HCT116 (cell line): ENCODE data around the gene CPSF7. TPM values are rescaled to one million over a fixed set of nuclear protein-coding genes. Genes with fewer than 3 reads are reported as not detected.
"Not testable (repeated sequence)": the region's sequence is repeated elsewhere in the genome, so short reads cannot be mapped to it uniquely, and the experiment has no call there.

Experiments
- ATAC-seq: fragments of 200-7000 bp; cut with Tn5 transposase; 2 replicates; pipeline ENCODE4 v1.9.1; 2020; ENCODE audit warnings: mild to moderate bottlenecking, moderate library complexity
- BruUV-seq: library from RNA; stranded (reverse); fragments of 400-500 nt; replicated peaks from 2 replicates; lab custom pipeline; 2021; lab: Mats Ljungman, UMichigan
- CTCF ChIA-PET: fragments of 300-600 bp; sonication (Branson Sonifier 250); formaldehyde crosslinking; loops from one replicate; lab custom pipeline; 2021; ENCODE audit warnings: antibody characterized with exemption; lab: Charles Lee
- POLR2A ChIA-PET: fragments of 300-600, 350-600 bp; sonication (Branson Sonifier 250); formaldehyde crosslinking; loops from one replicate; lab custom pipeline; 2021; ENCODE audit warnings: antibody characterized with exemption; lab: Charles Lee
- RAD21 ChIA-PET, 2 experiments: fragments of 300-600 bp; sonication (Branson Sonifier 250); formaldehyde crosslinking; loops; one replicate each; lab custom pipeline; 2023; ENCODE audit warnings: low total read pairs in 2 of 2; ENCODE audit not compliant: uncharacterized antibody in 2 of 2, unreplicated experiment in 2 of 2, low non-redundant PET in 1 of 2; lab: Charles Lee
- DNase-seq: peaks from one replicate; pipeline ENCODE4 v3.0.0-alpha.2; 2010; ENCODE audit warnings: low read depth, low spot score
- H2AFZ ChIP-seq: fragments of 200-600 bp; shearing (Covaris generic), sonication (generic); 2 replicates; pipeline ENCODE4 v1.6.1; 2017; ENCODE audit warnings: low read depth, mixed run types, mixed read lengths, antibody characterized with exemption, low read length; ENCODE audit not compliant: poor library complexity, severe bottlenecking
- H3K27ac ChIP-seq: 2 replicates; pipeline ENCODE4 v1.5.1; 2012; ENCODE audit warnings: low read depth, low read length
- H3K27me3 ChIP-seq: fragments of 200-600 bp; sonication (generic); 2 replicates; pipeline ENCODE4 v1.6.1; 2016; ENCODE audit warnings: mixed run types, low read length, mixed read lengths; ENCODE audit not compliant: insufficient read depth
- H3K36me3 ChIP-seq, 2 experiments: fragments of 200-500 bp in 1 of 2; fragments of 200-600 bp in 1 of 2; sonication (Bioruptor generic) in 1 of 2; sonication (generic) in 1 of 2; 2 replicates each; pipeline versions ENCODE4 v1.5.1 to v1.6.1; 2014 to 2016; ENCODE audit warnings: low read length in 2 of 2, inconsistent platforms in 1 of 2, mixed read lengths in 1 of 2, mixed run types in 1 of 2; ENCODE audit not compliant: insufficient read depth in 2 of 2, control insufficient read depth in 1 of 2
- H3K4me1 ChIP-seq, 2 experiments: fragments of 200-600 bp in 1 of 2; sonication (generic) in 1 of 2; 2 replicates each; pipeline versions ENCODE4 v1.5.1 to v1.6.1; 2012 to 2017; ENCODE audit warnings: low read length in 2 of 2, inconsistent platforms in 1 of 2, mild to moderate bottlenecking in 1 of 2, mixed read lengths in 1 of 2, mixed run types in 1 of 2, moderate library complexity in 1 of 2; ENCODE audit not compliant: insufficient read depth in 2 of 2, control insufficient read depth in 1 of 2
- H3K4me2 ChIP-seq: fragments of 200-600 bp; sonication (generic); 2 replicates; pipeline ENCODE4 v1.6.1; 2017; ENCODE audit warnings: mixed run types, low read length, mixed read lengths
- H3K4me3 ChIP-seq, 2 experiments: fragments of 200-600 bp in 1 of 2; sonication (generic) in 1 of 2; replicated peaks in 1 of 2; 2 replicates each; pipeline ENCODE4 v1.5.1; 2011 to 2016; ENCODE audit warnings: low read length in 2 of 2, control low read depth in 1 of 2, low read depth in 1 of 2, mild to moderate bottlenecking in 1 of 2, mixed read lengths in 1 of 2, mixed run types in 1 of 2
- H3K79me2 ChIP-seq: fragments of 200-600 bp; sonication (generic); 2 replicates; pipeline ENCODE4 v1.6.1; 2017; ENCODE audit warnings: mild to moderate bottlenecking, mixed run types, low read length, moderate library complexity, mixed read lengths; ENCODE audit not compliant: insufficient read depth
- H3K9ac ChIP-seq: fragments of 200-600 bp; sonication (generic); 2 replicates; pipeline ENCODE4 v1.6.1; 2016; ENCODE audit warnings: low read length, mixed read lengths
- H3K9me2 ChIP-seq: fragments of 200-600 bp; sonication (generic), shearing (Covaris generic); 2 replicates; pipeline ENCODE4 v1.6.1; 2017; ENCODE audit warnings: mixed run types, mild to moderate bottlenecking, moderate library complexity; ENCODE audit not compliant: insufficient read depth
- H3K9me3 ChIP-seq, 2 experiments: fragments of 200-500 bp in 1 of 2; fragments of 200-600 bp in 1 of 2; sonication (Bioruptor generic) in 1 of 2; sonication (generic) in 1 of 2; 2 replicates each; pipeline ENCODE4 v1.6.1; 2014 to 2017; ENCODE audit warnings: low read length in 2 of 2, mixed read lengths in 2 of 2, inconsistent platforms in 1 of 2, low read depth in 1 of 2, mild to moderate bottlenecking in 1 of 2, mixed run types in 1 of 2, moderate library complexity in 1 of 2; ENCODE audit not compliant: control insufficient read depth in 1 of 2, insufficient read depth in 1 of 2
- H4K20me1 ChIP-seq: fragments of 200-600 bp; sonication (generic), shearing (Covaris generic); 2 replicates; pipeline ENCODE4 v1.6.1; 2017; ENCODE audit warnings: mixed run types, mild to moderate bottlenecking, moderate library complexity; ENCODE audit not compliant: insufficient read depth
- ATF3 ChIP-seq: IDR thresholded peaks from 2 replicates; pipeline ENCODE4 v1.6.1; 2012
- CTCF ChIP-seq, 3 experiments: fragments of 200-600 bp in 1 of 3; sonication (generic) in 1 of 3; IDR thresholded peaks in 2 of 3; conservative IDR thresholded peaks in 1 of 3; 2 replicates each; pipeline ENCODE4 v1.5.1; 2012 to 2017; ENCODE audit warnings: low read depth in 2 of 3, low read length in 2 of 3, antibody characterized with exemption in 1 of 3, borderline replicate concordance in 1 of 3, control low read depth in 1 of 3, mild to moderate bottlenecking in 1 of 3, mixed read lengths in 1 of 3, mixed run types in 1 of 3, moderate library complexity in 1 of 3; ENCODE audit not compliant: insufficient read depth in 1 of 3
- ELF1 ChIP-seq: IDR thresholded peaks from 2 replicates; pipeline ENCODE4 v1.6.1; 2012; ENCODE audit warnings: low read depth, borderline replicate concordance
- EZH2 ChIP-seq: fragments of 200-600 bp; sonication (generic); IDR thresholded peaks from 2 replicates; pipeline ENCODE4 v1.6.1; 2017; ENCODE audit warnings: antibody characterized with exemption, mixed run types
- JUND ChIP-seq: IDR thresholded peaks from 2 replicates; pipeline ENCODE4 v1.6.1; 2012
- POLR2A ChIP-seq: IDR thresholded peaks from 2 replicates; pipeline ENCODE4 v1.7.0; 2011; ENCODE audit warnings: borderline replicate concordance; ENCODE audit not compliant: insufficient read depth, insufficient read length; ENCODE audit errors: extremely low read depth
- RAD21 ChIP-seq: IDR thresholded peaks from 2 replicates; pipeline ENCODE4 v1.6.1; 2012; ENCODE audit warnings: low read depth, mild to moderate bottlenecking
- SIN3A ChIP-seq: IDR thresholded peaks from 2 replicates; pipeline ENCODE4 v1.6.1; 2012; ENCODE audit warnings: low read depth
- SP1 ChIP-seq: IDR thresholded peaks from 2 replicates; pipeline ENCODE4 v1.6.1; 2012; ENCODE audit warnings: low read depth
- SRF ChIP-seq: IDR thresholded peaks from 2 replicates; pipeline ENCODE4 v1.6.1; 2012; ENCODE audit warnings: low read depth
- intact Hi-C: fragments of 100-400 bp; cut with micrococcal nuclease; formaldehyde crosslinking; loops from 2 replicates; pipeline ENCODE4 v1.10.0; 2022
- total RNA-seq: library from RNA; stranded (reverse); gene quantifications from one replicate; pipeline ENCODE4 v1.2.1, GENCODE V29; 2021; ENCODE audit not compliant: unreplicated experiment

Gene CPSF7
- total RNA-seq, 1 experiment from 2014 or later, result 110 TPM

GRCh38 chr11:61390161-61390560 is 39.6 kb downstream of the CPSF7 start:
- TF ChIP-seq ELF1 (no peak), JUND (no peak), SRF (no peak), ATF3 (no peak), POLR2A (no peak), SP1 (no peak)
- TF ChIP-seq, all 23 proteins: peak for 0
- ChIA-PET CTCF (no interaction called here), POLR2A (interaction anchor here (0.6 kb wide), 1 partner anchor 614 kb away, joined by 4 read pairs; no protein-coding TSS in a partner anchor), RAD21 (no interaction called here)
- intact Hi-C loops, result no loop called here
- BruUV-seq, result no TSS peak
- Histone ChIP-seq H3K4me2 (no peak overlapping the region), H3K4me3 (no peak overlapping the region), H3K27me3 (no peaks in the 10 kb centered on the region), H3K27ac (no peak overlapping the region), H3K4me1 (peaks cover 3 to 16% of the 10 kb centered on the region in 2 experiments), H3K9me3 (no peaks in the 10 kb centered on the region), H3K79me2 (no peaks in the 10 kb centered on the region), H4K20me1 (no peaks in the 10 kb centered on the region), H3K36me3 (peaks cover 0 to 4% of the 10 kb centered on the region in 2 experiments; a peak in 3 of 4 replicates), H3K9ac (no peak overlapping the region), H3K9me2 (no peaks in the 10 kb centered on the region), H2AFZ (no peak overlapping the region)
- DNase-seq (no peak), ATAC-seq (no peak)

GRCh38 chr11:61384271-61385242 is 45.2 kb downstream of the CPSF7 start:
- Histone ChIP-seq H3K27me3 (no peaks in the 10 kb centered on the region), H3K4me1 (no peaks in the 10 kb centered on the region), H3K27ac (no peak overlapping the region; the same call in 1 of the 2 replicates), H3K4me2 (no peak overlapping the region), H3K36me3 (no peaks in the 10 kb centered on the region), H3K9me2 (no peaks in the 10 kb centered on the region), H3K4me3 (no peak overlapping the region), H2AFZ (no peak overlapping the region), H3K9ac (no peak overlapping the region), H3K9me3 (no peaks in the 10 kb centered on the region), H4K20me1 (no peaks in the 10 kb centered on the region), H3K79me2 (no peaks in the 10 kb centered on the region)
- intact Hi-C loops, result loop anchor here (1.0 to 10.0 kb wide), 5 partner anchors 48 to 610 kb away; no protein-coding TSS in a partner anchor
- BruUV-seq, result no TSS peak
- TF ChIP-seq CTCF (IDR thresholded peaks at IDR 0.05 in 2 of 3, conservative IDR thresholded peaks at IDR 0.05 in 1 of 3; ENCODE audit: borderline replicate concordance in 1 of 3, insufficient read depth in 1 of 3, low read depth in 2 of 3, low read length in 2 of 3), result peak; percentile 3 to 32 (median 20); a peak in 2 of 6 replicates
- no peak for TF ChIP-seq SIN3A
- TF ChIP-seq POLR2A, result no peak
- no peak for TF ChIP-seq EZH2
- TF ChIP-seq RAD21, result peak; percentile 36
- RAD21 ChIA-PET, result interaction anchor here (1.2 to 1.9 kb wide), 3 partner anchors 48 to 50 kb away, joined by 3 to 15 read pairs (median 14); no protein-coding TSS in a partner anchor
- POLR2A ChIA-PET, result interaction anchor here (0.8 to 3.0 kb wide), 5 partner anchors 17 to 53 kb away, joined by 3 to 14 read pairs (median 5); partner anchors contain the start of genes CYB561A3 and TMEM138
- ATAC-seq, result peak; percentile 31; the same call in 1 of the 2 replicates
- CTCF ChIA-PET, result interaction anchor here (0.8 to 6.5 kb wide), 8 partner anchors 10 to 554 kb away, joined by 3 to 120 read pairs (median 8); partner anchors contain the start of genes CPSF7, CYB561A3, SDHAF2 and TMEM138
- no peak for DNase-seq

GRCh38 chr11:61383859-61384258 is 45.9 kb downstream of the CPSF7 start:
- BruUV-seq, H3K27ac ChIP-seq, RAD21 ChIA-PET, H4K20me1 ChIP-seq, H3K4me2 ChIP-seq, H3K79me2 ChIP-seq, H3K9me3 ChIP-seq, H2AFZ ChIP-seq, H3K36me3 ChIP-seq, ATAC-seq, H3K9ac ChIP-seq, DNase-seq, H3K4me3 ChIP-seq, H3K9me2 ChIP-seq, H3K27me3 ChIP-seq, H3K4me1 ChIP-seq: not testable (repeated sequence)
- POLR2A ChIA-PET, result interaction anchor here (2.4 to 3.0 kb wide), 2 partner anchors 22 to 48 kb away, joined by 12 to 14 read pairs; partner anchors contain the start of genes CYB561A3 and TMEM138
- intact Hi-C loops, result loop anchor here (10.0 kb wide), 1 partner anchor 609 kb away; no protein-coding TSS in a partner anchor
- CTCF ChIA-PET, result interaction anchor here (2.3 to 6.5 kb wide), 2 partner anchors 9 to 48 kb away, joined by 10 to 120 read pairs; no protein-coding TSS in a partner anchor
